PC-3 (cell line): ENCODE results near the gene HIVEP3. TPM values are rescaled to one million over a fixed set of nuclear protein-coding genes. Genes with fewer than 3 reads are reported as not detected.

Experiments
- ATAC-seq: fragments of 200-7000 bp; cut with Tn5 transposase; 2 replicates; pipeline ENCODE4 v1.9.1; 2020; ENCODE audit warnings: mild to moderate bottlenecking, moderate library complexity
- BruUV-seq: library from RNA; stranded (reverse); fragments of 400-500 nt; replicated peaks from 2 replicates; lab custom pipeline; 2021; lab: Mats Ljungman, UMichigan
- CTCF ChIA-PET: fragments of 300-600 bp; sonication (Branson Sonifier 250); formaldehyde crosslinking; loops from one replicate; lab custom pipeline; 2022; ENCODE audit warnings: antibody characterized with exemption; lab: Charles Lee
- POLR2A ChIA-PET: fragments of 300-600 bp; sonication (Branson Sonifier 250); formaldehyde crosslinking; loops from one replicate; lab custom pipeline; 2022; ENCODE audit warnings: antibody characterized with exemption; ENCODE audit not compliant: unreplicated experiment; lab: Charles Lee
- DNase-seq: peaks from one replicate; pipeline ENCODE4 v3.0.0-alpha.2; 2015
- H2AFZ ChIP-seq: fragments of 300-600 bp; sonication (generic); 2 replicates; pipeline ENCODE4 v1.6.0; 2016; ENCODE audit warnings: antibody characterized with exemption, low read length
- H3F3A ChIP-seq: fragments of 300-600 bp; sonication (generic); one replicate; pipeline ENCODE4 v1.6.0; 2017; ENCODE audit warnings: antibody characterized with exemption, low read length, control low read depth, mild to moderate bottlenecking; ENCODE audit not compliant: unreplicated experiment
- H3K27ac ChIP-seq: fragments of 300-600 bp; sonication (generic); 2 replicates; pipeline ENCODE4 v1.5.1; 2016; ENCODE audit warnings: mild to moderate bottlenecking, low read length
- H3K27me3 ChIP-seq: fragments of 300-600 bp; sonication (generic); 2 replicates; pipeline ENCODE4 v1.6.1; 2016; ENCODE audit warnings: low read length, mixed read lengths
- H3K36me3 ChIP-seq: fragments of 300-600 bp; sonication (generic); 2 replicates; pipeline ENCODE4 v1.6.1; 2016; ENCODE audit warnings: low read depth, mixed run types, low read length, mixed read lengths
- H3K4me1 ChIP-seq: fragments of 300-600 bp; sonication (generic); 2 replicates; pipeline ENCODE4 v1.5.1; 2016; ENCODE audit warnings: low read length; ENCODE audit not compliant: insufficient read depth
- H3K4me2 ChIP-seq: fragments of 300-600 bp; sonication (generic); 2 replicates; pipeline ENCODE4 v1.6.0; 2016; ENCODE audit warnings: low read length
- H3K4me3 ChIP-seq: fragments of 300-600 bp; sonication (generic); 2 replicates; pipeline ENCODE4 v1.5.1; 2016; ENCODE audit warnings: mild to moderate bottlenecking, low read length, mixed read lengths
- H3K79me2 ChIP-seq: fragments of 300-600 bp; sonication (generic); 2 replicates; pipeline ENCODE4 v1.6.1; 2017; ENCODE audit warnings: low read length, mixed read lengths
- H3K9ac ChIP-seq: fragments of 300-600 bp; sonication (generic); 2 replicates; pipeline ENCODE4 v1.6.0; 2016; ENCODE audit warnings: mild to moderate bottlenecking, low read length
- H3K9me2 ChIP-seq: fragments of 300-600 bp; sonication (generic); replicated peaks from 2 replicates; pipeline ENCODE4 v1.6.1; 2016; ENCODE audit warnings: mixed run types, low read length, mixed read lengths
- H3K9me3 ChIP-seq: fragments of 300-600 bp; sonication (generic); 2 replicates; pipeline ENCODE4 v1.6.1; 2016; ENCODE audit warnings: low read length, mixed read lengths
- H4K20me1 ChIP-seq: fragments of 300-600 bp; sonication (generic); 2 replicates; pipeline ENCODE4 v1.6.1; 2016; ENCODE audit warnings: low read length, mixed read lengths
- EZH2 ChIP-seq: fragments of 300-600 bp; sonication (generic); IDR thresholded peaks from one replicate; pipeline ENCODE4 v1.6.1; 2017; ENCODE audit warnings: antibody characterized with exemption, mild to moderate bottlenecking, low read length; ENCODE audit not compliant: unreplicated experiment
- EZH2phosphoT487 ChIP-seq: fragments of 300-600 bp; sonication (generic); IDR thresholded peaks from 2 replicates; pipeline ENCODE4 v1.6.1; 2018; ENCODE audit warnings: mild to moderate bottlenecking, antibody characterized with exemption, low read length, borderline replicate concordance
- intact Hi-C: fragments of 100-400 bp; cut with micrococcal nuclease; formaldehyde crosslinking; loops from 2 replicates; pipeline ENCODE4 v1.9.0; 2023
- total RNA-seq: library from RNA; depleted of rRNA; stranded (reverse); fragments of >200 nt; gene quantifications from 2 replicates; pipeline ENCODE4 v1.2.3, GENCODE V29; 2014
- TF ChIP-seq, protein P1 (sequence below): fragments of 300-600 bp; sonication (generic); conservative IDR thresholded peaks from 2 replicates; pipeline ENCODE4 v1.5.1; 2017; ENCODE audit warnings: antibody characterized with exemption, low read depth, mild to moderate bottlenecking, low read length

The HIVEP3 gene
- total RNA-seq, 1 experiment from 2014 or later, result 9.8 TPM

DNA sequence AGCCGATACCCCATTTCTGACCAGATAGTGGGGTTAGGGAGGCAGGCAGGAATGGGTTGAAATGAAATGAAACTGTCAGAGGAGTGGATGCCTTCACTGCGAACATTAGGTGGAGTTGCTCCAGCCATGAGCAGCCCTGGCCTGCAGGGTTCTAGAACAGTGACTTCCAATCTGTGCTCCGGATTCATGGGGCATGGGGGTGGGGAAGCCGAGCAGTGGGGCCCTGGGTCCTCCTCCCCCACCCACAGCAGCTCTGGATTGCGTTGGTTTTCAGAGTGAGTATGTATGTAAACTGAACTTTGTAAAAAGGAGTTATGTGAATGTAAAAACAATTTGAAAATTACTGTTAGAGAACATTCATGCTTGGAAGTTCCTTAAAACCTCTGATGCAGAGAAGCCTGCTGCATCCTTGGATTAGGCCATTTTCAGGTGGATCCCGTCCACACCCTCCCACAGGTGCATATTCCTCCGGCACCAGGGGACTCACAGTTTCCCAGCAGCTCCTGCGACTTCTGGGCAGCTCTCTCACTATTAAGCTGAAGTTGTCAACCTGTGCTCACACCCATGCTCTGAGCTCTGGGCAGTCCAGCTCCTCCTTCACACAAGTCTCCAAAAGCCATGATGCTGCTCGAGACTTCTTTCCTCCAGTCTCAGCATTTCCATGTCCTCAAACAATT, 379.8 kb downstream of the HIVEP3 start:
- Histone ChIP-seq H3K4me1 (no peaks in the 10 kb centered on the region), H3F3A (no peaks in the 10 kb centered on the region), H3K27ac (no peak overlapping the region), H3K36me3 (no peaks in the 10 kb centered on the region), H2AFZ (no peak overlapping the region), H3K9ac (no peak overlapping the region), H3K9me2 (no peaks in the 10 kb centered on the region), H3K9me3 (no peaks in the 10 kb centered on the region), H4K20me1 (no peaks in the 10 kb centered on the region), H3K4me3 (no peak overlapping the region), H3K27me3 (no peaks in the 10 kb centered on the region), H3K4me2 (no peak overlapping the region), H3K79me2 (no peaks in the 10 kb centered on the region)
- no peak for DNase-seq
- no TSS peak for BruUV-seq
- intact Hi-C loops, result no loop called here
- TF ChIP-seq, protein P1, sequence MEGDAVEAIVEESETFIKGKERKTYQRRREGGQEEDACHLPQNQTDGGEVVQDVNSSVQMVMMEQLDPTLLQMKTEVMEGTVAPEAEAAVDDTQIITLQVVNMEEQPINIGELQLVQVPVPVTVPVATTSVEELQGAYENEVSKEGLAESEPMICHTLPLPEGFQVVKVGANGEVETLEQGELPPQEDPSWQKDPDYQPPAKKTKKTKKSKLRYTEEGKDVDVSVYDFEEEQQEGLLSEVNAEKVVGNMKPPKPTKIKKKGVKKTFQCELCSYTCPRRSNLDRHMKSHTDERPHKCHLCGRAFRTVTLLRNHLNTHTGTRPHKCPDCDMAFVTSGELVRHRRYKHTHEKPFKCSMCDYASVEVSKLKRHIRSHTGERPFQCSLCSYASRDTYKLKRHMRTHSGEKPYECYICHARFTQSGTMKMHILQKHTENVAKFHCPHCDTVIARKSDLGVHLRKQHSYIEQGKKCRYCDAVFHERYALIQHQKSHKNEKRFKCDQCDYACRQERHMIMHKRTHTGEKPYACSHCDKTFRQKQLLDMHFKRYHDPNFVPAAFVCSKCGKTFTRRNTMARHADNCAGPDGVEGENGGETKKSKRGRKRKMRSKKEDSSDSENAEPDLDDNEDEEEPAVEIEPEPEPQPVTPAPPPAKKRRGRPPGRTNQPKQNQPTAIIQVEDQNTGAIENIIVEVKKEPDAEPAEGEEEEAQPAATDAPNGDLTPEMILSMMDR, result no peak
- TF ChIP-seq EZH2phosphoT487 (no peak), EZH2 (no peak)
- POLR2A ChIA-PET, result no interaction called here
- no peak for ATAC-seq
- CTCF ChIA-PET, result no interaction called here

DNA sequence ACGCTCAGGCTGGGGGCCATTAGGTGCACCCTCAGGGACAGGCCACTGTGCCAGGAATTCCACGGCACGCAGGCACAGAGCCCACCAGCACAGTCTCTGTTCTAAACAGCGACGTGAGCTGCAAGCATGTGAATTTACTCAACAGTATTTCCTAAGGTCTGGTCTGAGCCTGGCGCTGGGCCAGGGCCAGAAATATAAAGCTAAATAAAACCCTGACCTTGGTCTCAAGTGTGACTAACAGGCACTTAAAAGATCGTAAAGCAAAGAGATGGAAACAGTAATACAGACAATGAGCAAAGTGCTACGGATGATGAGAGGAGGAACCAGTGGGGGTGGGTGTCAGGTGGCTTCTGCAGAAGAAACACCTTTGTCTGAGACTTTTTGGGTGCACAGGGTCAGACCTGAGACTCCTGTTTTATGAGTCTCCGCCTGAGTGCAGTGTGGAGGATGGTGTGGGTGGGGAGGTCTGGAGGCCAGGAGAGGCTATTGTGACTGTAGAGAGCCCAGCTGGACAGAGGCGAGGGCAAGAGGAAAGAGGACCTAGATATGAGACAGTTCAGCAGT, 380.9 kb downstream of the HIVEP3 start:
- Histone ChIP-seq H3K9me3 (no peaks in the 10 kb centered on the region), H3K4me1 (no peaks in the 10 kb centered on the region), H3K9ac (no peak overlapping the region), H3K9me2 (no peaks in the 10 kb centered on the region), H3K36me3 (no peaks in the 10 kb centered on the region), H3K79me2 (no peaks in the 10 kb centered on the region), H2AFZ (no peak overlapping the region), H3K27me3 (no peaks in the 10 kb centered on the region), H3F3A (no peaks in the 10 kb centered on the region), H3K27ac (no peak overlapping the region), H4K20me1 (no peaks in the 10 kb centered on the region), H3K4me2 (no peak overlapping the region), H3K4me3 (no peak overlapping the region)
- POLR2A ChIA-PET, result interaction anchor here (0.5 to 0.6 kb wide), 2 partner anchors 295 to 1279 kb away, joined by 3 to 4 read pairs; partner anchors contain the start of gene SVBP
- ATAC-seq, result peak; percentile 79
- CTCF ChIA-PET, result no interaction called here
- BruUV-seq, result no TSS peak
- TF ChIP-seq EZH2 (no peak), EZH2phosphoT487 (no peak)
- TF ChIP-seq, protein P1, result no peak
- intact Hi-C loops, result no loop called here
- peak; percentile 57 for DNase-seq

DNA sequence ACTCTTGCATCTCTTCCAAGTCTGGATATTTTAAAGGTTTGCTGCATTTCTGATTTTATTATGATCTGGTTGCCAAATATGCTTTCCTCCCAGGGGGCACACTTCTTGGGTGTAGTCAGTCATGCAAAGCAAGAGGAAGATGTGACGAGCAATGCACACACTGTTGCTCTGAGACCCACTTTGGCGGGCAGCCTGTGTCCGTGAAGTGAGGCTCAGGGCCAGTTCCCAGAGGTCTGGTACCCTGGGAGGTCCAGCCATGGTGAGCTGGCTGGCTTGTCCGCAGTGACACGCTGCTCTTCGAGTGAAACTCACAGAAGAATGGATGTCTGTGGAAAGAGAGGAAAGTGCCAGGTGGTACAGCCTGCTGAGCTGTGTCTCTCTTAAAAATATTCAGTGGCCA, 381.5 kb downstream of the HIVEP3 start:
- ChIA-PET CTCF (no interaction called here), POLR2A (interaction anchor here (0.6 kb wide), 1 partner anchor 1280 kb away, joined by 3 read pairs; the partner anchor contains the start of gene SVBP)
- no peak for DNase-seq
- Histone ChIP-seq H3F3A (no peaks in the 10 kb centered on the region), H4K20me1 (no peaks in the 10 kb centered on the region), H3K9me3 (no peaks in the 10 kb centered on the region), H3K9ac (no peak overlapping the region), H3K4me1 (no peaks in the 10 kb centered on the region), H3K4me2 (no peak overlapping the region), H3K36me3 (no peaks in the 10 kb centered on the region), H2AFZ (no peak overlapping the region), H3K4me3 (no peak overlapping the region), H3K27me3 (no peaks in the 10 kb centered on the region), H3K27ac (no peak overlapping the region), H3K9me2 (no peaks in the 10 kb centered on the region), H3K79me2 (no peaks in the 10 kb centered on the region)
- intact Hi-C loops, result no loop called here
- BruUV-seq, result no TSS peak
- no peak for ATAC-seq
- TF ChIP-seq EZH2phosphoT487 (no peak), EZH2 (no peak)
- TF ChIP-seq, protein P1, result no peak
